ENCODE data around the gene STBD1. TPM values are rescaled to one million over a fixed set of nuclear protein-coding genes. Genes with fewer than 3 reads are reported as not detected.

The STBD1 gene
- total RNA-seq, 1 donor from 2014 or later: 1.9 TPM

Other genes starting within 250 kb of the STBD1 start
- 5.0 and 7.3 TPM in 2 replicates for gene ART3, start 232.0 kb upstream of the STBD1 start, total RNA-seq
- gene NUP54, start 158.3 kb upstream of the STBD1 start, total RNA-seq: 67.5 and 68.8 TPM in 2 replicates
- 92.2 and 98.3 TPM in 2 replicates for gene SCARB2, start 92.9 kb upstream of the STBD1 start, total RNA-seq
- gene FAM47E, start 55.0 kb upstream of the STBD1 start, total RNA-seq: 3.4 and 4.0 TPM in 2 replicates
- not detected in 2 replicates for gene CCDC158, start 114.4 kb downstream of the STBD1 start, total RNA-seq
- 54.9 and 60.0 TPM in 2 replicates for gene SHROOM3, start 128.5 kb downstream of the STBD1 start, total RNA-seq

All from progenitor cell of endocrine pancreas (in vitro differentiated cells).